Rectal smooth muscle tissue (tissue), 1 donor: ENCODE results near the gene THADA.

ENCODE experiments used
- H3K27ac ChIP-seq: one replicate; pipeline ENCODE4 v1.7.0; 2013; ENCODE audit warnings: low read depth, low read length, inconsistent platforms
- H3K27me3 ChIP-seq: one replicate; pipeline ENCODE4 v1.7.0; 2013; ENCODE audit warnings: low read length; ENCODE audit not compliant: control insufficient read depth, insufficient read depth
- H3K36me3 ChIP-seq: one replicate; pipeline ENCODE4 v1.7.0; 2013; ENCODE audit warnings: low read length; ENCODE audit not compliant: control insufficient read depth, insufficient read depth
- H3K4me1 ChIP-seq: one replicate; pipeline ENCODE4 v1.7.0; 2013; ENCODE audit warnings: low read length; ENCODE audit not compliant: control insufficient read depth, insufficient read depth
- H3K4me3 ChIP-seq: one replicate; pipeline ENCODE4 v1.7.0; 2013; ENCODE audit warnings: low read length
- H3K9ac ChIP-seq: one replicate; pipeline ENCODE4 v1.7.0; 2013; ENCODE audit warnings: low read length

The THADA gene

DNA sequence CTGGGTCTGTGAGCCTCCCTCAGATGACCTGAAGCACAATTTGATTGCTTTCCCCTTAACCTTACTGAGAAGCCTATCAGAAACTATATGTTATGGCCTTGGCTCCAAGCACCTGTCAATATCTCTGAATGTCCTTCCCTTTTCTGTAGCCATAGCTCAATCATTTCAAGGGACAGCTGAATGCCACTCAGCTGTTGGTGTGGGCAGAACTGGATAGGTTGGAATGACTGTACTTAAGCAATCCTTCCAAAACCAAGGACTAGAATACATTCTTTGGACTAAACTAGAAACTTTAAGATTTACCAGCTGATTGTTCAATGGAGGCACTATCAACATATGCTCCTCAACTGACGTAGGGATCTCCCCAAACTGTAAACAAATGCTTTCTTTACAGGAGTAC is 159.4 kb downstream of the THADA start:
- Histone ChIP-seq H3K27ac (no peak overlapping the region), H3K4me3 (no peak overlapping the region), H3K36me3 (no peaks in the 10 kb centered on the region), H3K27me3 (no peaks in the 10 kb centered on the region), H3K4me1 (peaks cover 10% of the 10 kb centered on the region), H3K9ac (no peak overlapping the region)

DNA sequence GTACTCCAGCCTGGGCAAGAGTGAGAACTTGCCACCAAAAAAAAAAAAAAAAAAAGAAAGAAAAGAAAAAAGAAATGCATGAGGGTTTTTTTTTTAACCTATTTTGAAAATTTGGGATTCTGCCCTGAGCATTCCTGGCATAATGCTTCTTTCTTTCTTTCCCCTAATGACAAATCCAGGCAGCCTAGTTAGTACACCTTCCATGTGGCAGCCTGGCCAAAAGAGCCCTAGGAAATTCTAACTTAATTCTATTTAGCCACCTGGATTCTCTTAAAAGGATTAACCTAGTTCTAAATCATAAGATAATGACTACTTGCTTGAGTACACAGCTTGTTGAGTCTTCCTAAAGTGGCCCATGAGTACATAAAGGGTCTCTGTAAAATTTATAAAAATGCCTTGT is 160.1 kb downstream of the THADA start:
- H3K4me1 ChIP-seq: peaks cover 3% of the 10 kb centered on the region
- H3K9ac ChIP-seq: no peak overlapping the region
- no peaks in the 10 kb centered on the region for H3K36me3 ChIP-seq
- no peaks in the 10 kb centered on the region for H3K27me3 ChIP-seq
- H3K27ac ChIP-seq: no peak overlapping the region
- no peak overlapping the region for H3K4me3 ChIP-seq

DNA sequence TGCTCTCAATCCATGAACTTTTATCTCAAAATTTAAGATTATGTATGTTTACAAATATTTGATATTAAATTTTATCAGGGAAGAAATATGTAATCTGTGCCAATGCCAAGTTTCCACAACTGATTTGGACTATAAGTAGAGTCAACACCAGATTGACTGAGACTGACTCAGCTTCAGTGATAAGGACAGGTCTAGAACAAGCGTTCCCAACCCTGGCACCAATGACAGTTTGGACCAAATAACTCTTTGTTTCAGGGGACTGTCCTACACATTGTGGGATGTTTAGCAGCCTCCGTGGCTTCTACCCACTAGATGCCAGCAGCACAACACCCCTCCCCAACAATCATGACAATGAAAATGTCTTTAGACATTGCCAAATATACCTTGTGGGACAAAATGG is 165.3 kb downstream of the THADA start:
- H3K27me3 ChIP-seq: no peaks in the 10 kb centered on the region
- no peaks in the 10 kb centered on the region for H3K36me3 ChIP-seq
- H3K4me1 ChIP-seq: peaks cover 16% of the 10 kb centered on the region
- no peak overlapping the region for H3K9ac ChIP-seq
- H3K27ac ChIP-seq: no peak overlapping the region
- no peak overlapping the region for H3K4me3 ChIP-seq

DNA sequence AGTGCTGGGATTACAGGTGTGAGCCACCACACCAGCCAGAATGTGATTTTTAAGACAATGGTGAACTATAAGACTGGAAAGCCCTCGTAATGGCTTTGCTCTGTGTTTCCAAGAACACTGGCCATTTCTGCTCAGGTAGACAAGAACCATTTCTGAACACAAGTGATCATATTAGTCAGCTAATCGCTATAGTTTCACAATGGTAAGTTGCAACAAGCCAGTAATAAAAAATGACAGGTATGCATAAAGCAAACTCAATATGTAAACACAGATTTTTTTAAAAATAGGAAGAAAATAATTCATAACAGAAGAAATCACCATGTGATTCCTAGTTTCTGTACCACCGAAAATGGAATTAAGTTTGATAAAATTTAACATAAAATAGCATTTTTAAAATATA is 166.5 kb downstream of the THADA start:
- Histone ChIP-seq H3K4me1 (peaks cover 24% of the 10 kb centered on the region), H3K27ac (no peak overlapping the region), H3K36me3 (no peaks in the 10 kb centered on the region), H3K9ac (no peak overlapping the region), H3K27me3 (no peaks in the 10 kb centered on the region), H3K4me3 (no peak overlapping the region)

DNA sequence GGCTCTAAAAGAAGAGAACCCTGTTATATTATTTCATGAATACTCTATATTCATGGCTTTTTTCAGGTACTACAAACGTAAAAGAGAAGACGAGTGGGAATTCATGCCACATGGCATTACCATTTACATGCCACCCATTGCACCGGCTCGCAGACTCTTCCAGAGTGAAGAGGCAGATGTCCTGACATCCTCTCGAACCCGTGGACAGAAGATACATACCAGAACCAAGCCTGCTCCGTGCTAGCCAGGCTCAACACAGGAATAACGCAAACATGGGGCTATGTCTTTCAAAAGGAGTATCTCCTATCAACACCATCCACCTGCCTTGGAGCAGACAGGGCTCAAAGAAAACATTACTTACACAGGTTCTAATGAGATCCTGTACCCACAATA is 168.8 kb downstream of the THADA start:
- H3K36me3 ChIP-seq: no peaks in the 10 kb centered on the region
- H3K27ac ChIP-seq: peak overlapping the region; percentile 71
- H3K9ac ChIP-seq: no peak overlapping the region
- H3K4me3 ChIP-seq: no peak overlapping the region
- H3K4me1 ChIP-seq: peaks cover 26% of the 10 kb centered on the region
- H3K27me3 ChIP-seq: no peaks in the 10 kb centered on the region

DNA sequence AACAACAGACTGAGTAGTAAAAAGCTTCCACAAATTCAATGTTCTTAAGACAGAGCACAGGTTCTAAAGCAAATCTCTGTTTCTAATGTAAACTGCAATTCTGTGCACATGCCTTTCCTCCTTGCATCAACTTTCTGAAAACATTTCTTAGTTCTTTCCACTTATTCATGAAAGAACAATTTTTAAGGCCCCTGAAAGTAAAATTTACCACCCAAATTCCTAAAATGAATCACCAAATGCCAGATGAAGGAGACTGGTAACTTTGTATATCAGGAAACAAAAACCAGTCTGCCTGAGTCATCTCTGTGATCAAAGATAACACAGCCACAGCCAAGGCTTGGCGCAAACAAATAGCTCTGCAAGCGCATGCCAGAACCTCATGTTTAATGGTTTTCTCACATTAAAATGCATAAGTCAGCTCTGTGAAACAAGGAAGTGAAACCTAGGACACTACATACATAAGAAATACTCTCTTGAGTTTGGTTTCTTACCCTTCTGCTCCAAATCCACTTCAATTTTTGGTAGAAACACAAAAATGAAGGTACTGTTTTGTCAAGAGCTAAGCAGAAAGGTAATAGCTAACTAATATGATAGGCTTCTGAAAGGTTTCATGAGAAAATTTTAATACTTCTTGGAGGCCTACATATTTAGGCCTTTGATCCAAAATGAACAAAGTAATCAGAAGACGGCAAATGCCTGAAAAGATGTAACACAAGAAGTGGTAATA is 169.4 kb downstream of the THADA start:
- H3K36me3 ChIP-seq: no peaks in the 10 kb centered on the region
- H3K27me3 ChIP-seq: no peaks in the 10 kb centered on the region
- no peak overlapping the region for H3K9ac ChIP-seq
- peak overlapping the region; percentile 71 for H3K27ac ChIP-seq
- peaks cover 26% of the 10 kb centered on the region for H3K4me1 ChIP-seq
- no peak overlapping the region for H3K4me3 ChIP-seq

DNA sequence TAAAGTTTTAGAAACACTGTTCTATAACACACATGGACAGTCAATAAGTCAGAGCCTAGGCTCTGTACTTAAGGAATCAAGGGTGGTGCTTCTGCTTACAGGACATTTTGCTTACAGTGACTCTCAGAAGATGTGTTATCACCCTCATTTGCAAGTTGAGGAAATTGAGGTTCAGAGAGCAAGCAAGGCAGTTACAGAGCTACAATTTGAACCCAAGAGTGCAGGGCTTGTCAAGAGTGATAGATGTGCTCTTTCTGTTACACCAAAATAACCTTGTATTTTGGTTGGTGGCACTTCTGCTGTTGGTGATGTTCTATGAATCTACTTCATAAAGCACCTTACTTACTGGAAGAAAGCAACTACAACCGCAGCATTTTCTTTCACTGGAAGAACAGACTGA is 170.2 kb downstream of the THADA start:
- no peaks in the 10 kb centered on the region for H3K36me3 ChIP-seq
- H3K27ac ChIP-seq: peak overlapping the region; percentile 71
- H3K27me3 ChIP-seq: no peaks in the 10 kb centered on the region
- no peak overlapping the region for H3K9ac ChIP-seq
- H3K4me1 ChIP-seq: peaks cover 26% of the 10 kb centered on the region
- no peak overlapping the region for H3K4me3 ChIP-seq

DNA sequence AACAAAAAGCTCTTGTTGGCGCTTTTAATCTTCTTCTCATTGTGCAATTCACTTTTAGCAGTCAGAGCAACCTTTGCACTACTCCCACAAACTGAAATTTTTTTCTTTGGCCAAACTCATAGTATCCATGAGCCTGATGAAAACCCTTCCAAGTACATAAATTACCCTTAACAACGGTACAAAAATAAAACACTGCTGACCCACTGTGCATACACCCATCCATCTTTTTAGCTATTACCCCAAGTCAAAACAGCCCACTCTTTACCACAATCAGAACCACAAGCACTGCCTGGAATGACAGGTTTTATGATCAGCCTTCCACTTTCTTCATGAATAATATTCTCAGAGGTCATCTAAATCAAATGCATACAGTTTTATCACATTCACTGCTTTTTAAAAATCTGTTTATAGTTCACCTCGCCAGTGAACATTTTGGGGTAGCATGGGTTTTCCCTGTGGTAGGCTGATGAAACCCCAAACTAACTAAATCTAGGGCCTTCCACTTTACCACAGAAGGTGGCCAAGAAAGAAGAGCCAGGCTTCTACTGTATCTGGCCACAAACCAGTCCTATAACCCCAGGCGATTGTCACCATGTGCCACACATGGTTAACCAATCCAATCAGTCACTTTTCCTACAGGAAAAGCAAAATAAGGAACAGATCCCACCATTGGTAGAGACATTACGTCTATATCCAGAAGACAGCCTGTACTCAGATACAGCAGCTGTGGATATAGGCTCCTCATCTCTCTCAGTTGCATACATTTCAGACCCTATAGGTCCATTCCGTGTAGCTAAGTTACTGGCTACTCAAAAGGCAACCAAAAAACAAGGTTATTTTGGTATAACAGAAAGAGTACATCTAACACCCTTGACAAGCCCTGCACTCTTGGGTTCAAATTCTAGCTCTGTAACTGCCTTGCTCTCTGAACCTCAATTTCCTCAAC is 171.3 kb downstream of the THADA start:
- H3K4me3 ChIP-seq: no peak overlapping the region
- no peaks in the 10 kb centered on the region for H3K27me3 ChIP-seq
- H3K9ac ChIP-seq: no peak overlapping the region
- H3K36me3 ChIP-seq: no peaks in the 10 kb centered on the region
- peaks cover 26% of the 10 kb centered on the region for H3K4me1 ChIP-seq
- H3K27ac ChIP-seq: peak overlapping the region; percentile 72

DNA sequence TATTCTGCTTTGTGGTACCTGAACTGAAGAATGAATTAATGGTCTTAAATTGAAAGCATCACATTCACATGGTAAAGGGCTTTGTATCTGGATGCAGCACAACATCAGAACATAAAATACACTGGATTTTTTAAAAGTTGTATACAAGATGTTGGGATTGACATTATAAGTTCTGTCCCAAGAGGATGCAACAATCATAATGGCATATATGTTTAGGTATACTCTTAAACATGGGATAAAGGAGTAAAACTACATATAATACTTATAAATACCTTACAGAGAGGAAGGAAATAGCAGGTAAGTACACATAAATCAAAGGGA is 171.9 kb downstream of the THADA start:
- Histone ChIP-seq H3K27me3 (no peaks in the 10 kb centered on the region), H3K4me1 (peaks cover 26% of the 10 kb centered on the region), H3K4me3 (no peak overlapping the region), H3K27ac (peak overlapping the region; percentile 50), H3K36me3 (no peaks in the 10 kb centered on the region), H3K9ac (no peak overlapping the region)

DNA sequence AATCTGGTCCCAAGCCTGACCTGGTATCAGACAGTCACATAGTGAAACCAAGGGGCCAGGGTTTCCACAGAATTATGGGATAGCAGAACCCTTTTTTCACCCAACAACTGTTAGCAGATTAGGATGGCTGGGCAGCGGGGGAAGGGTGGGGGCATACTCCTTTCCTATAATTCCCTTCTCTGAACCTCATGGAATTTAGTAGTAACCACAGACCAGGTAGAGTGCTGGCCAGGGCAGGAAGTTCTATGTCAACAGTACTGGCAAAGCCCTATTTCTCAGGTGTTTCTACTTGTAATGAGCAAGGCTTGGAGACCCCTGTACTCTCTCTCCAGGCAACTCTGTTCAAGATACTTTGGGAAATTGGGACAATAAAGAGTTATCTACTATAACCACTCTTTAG is 174.6 kb downstream of the THADA start:
- H3K27ac ChIP-seq: no peak overlapping the region
- no peaks in the 10 kb centered on the region for H3K36me3 ChIP-seq
- no peak overlapping the region for H3K9ac ChIP-seq
- H3K4me3 ChIP-seq: no peak overlapping the region
- no peaks in the 10 kb centered on the region for H3K27me3 ChIP-seq
- peaks cover 23% of the 10 kb centered on the region for H3K4me1 ChIP-seq

DNA sequence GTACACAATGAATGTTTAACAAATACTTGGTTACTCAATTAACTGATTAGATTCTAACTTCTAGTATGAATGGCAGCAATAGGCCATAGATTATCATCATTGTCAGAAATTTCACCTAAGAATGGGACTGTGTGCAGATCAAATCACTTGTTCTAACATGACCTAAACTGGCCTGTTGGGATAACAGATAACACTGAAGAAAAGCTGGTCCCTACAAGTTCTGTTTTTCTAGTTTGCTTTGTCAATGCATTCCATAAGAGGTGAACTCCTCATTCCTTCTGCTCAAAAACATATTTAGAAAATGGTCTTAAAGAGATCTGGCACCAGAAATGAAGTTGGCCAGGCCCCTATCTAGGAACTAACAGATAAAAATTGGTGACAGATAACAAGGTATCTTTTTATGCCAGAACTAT is 175.4 kb downstream of the THADA start:
- Histone ChIP-seq H3K27me3 (no peaks in the 10 kb centered on the region), H3K27ac (no peak overlapping the region), H3K4me1 (peaks cover 21% of the 10 kb centered on the region), H3K9ac (no peak overlapping the region), H3K36me3 (no peaks in the 10 kb centered on the region), H3K4me3 (no peak overlapping the region)

DNA sequence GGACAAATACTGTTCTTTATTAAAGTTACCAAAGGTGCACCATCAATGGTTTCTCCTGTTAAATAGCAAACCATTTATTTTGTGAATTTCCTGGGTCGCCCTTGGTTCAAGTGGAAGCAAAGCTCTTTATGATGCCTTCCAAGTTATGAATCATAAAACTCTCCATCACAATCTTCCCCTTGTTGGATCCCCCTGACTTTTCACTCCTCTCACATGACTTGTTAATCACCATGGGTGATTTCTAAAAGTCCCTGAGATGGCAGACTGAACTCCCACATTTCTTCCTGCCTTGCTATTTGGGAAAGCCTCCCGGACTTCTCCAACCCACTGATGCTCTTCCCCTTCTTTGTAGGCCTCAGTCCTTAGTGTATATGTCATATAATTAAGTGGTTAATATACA is 176.0 kb downstream of the THADA start:
- no peaks in the 10 kb centered on the region for H3K27me3 ChIP-seq
- no peak overlapping the region for H3K9ac ChIP-seq
- no peaks in the 10 kb centered on the region for H3K36me3 ChIP-seq
- H3K4me3 ChIP-seq: no peak overlapping the region
- H3K4me1 ChIP-seq: peaks cover 23% of the 10 kb centered on the region
- H3K27ac ChIP-seq: no peak overlapping the region

DNA sequence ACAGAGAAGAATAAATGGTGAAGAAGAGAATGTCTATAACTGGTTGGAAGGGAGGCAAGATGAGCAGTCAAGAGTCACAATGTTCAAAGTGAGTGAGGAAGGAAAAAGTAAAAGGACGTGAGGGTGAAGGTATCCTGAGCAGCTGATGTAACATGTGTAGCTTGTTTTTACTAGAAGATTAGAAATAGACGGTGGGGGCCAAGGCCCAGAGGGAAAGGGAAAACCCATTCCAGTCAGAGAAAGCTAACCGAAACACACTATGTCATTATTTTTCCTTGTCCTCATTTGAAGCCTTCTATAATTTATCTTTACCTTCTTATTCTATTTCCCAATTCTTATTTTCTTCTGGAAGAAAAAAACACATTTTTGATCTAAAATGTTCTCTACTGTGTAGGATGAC is 176.6 kb downstream of the THADA start:
- Histone ChIP-seq H3K27ac (no peak overlapping the region), H3K36me3 (no peaks in the 10 kb centered on the region), H3K4me1 (peaks cover 25% of the 10 kb centered on the region), H3K9ac (no peak overlapping the region), H3K27me3 (no peaks in the 10 kb centered on the region), H3K4me3 (no peak overlapping the region)
